WI38 (cell line): Measurements from ENCODE around the gene ZNF638.

ENCODE experiments used
- H3K4me3 ChIP-seq: 2 replicates; pipeline ENCODE4 v1.5.1; 2011; ENCODE audit warnings: low read depth, mild to moderate bottlenecking, control low read depth, low read length
- TF ChIP-seq, protein P1 (sequence below): IDR thresholded peaks from 2 replicates; pipeline ENCODE4 v1.5.1; 2012; ENCODE audit warnings: low read depth, mild to moderate bottlenecking, control low read depth, low read length

ZNF638 gene, protein sequence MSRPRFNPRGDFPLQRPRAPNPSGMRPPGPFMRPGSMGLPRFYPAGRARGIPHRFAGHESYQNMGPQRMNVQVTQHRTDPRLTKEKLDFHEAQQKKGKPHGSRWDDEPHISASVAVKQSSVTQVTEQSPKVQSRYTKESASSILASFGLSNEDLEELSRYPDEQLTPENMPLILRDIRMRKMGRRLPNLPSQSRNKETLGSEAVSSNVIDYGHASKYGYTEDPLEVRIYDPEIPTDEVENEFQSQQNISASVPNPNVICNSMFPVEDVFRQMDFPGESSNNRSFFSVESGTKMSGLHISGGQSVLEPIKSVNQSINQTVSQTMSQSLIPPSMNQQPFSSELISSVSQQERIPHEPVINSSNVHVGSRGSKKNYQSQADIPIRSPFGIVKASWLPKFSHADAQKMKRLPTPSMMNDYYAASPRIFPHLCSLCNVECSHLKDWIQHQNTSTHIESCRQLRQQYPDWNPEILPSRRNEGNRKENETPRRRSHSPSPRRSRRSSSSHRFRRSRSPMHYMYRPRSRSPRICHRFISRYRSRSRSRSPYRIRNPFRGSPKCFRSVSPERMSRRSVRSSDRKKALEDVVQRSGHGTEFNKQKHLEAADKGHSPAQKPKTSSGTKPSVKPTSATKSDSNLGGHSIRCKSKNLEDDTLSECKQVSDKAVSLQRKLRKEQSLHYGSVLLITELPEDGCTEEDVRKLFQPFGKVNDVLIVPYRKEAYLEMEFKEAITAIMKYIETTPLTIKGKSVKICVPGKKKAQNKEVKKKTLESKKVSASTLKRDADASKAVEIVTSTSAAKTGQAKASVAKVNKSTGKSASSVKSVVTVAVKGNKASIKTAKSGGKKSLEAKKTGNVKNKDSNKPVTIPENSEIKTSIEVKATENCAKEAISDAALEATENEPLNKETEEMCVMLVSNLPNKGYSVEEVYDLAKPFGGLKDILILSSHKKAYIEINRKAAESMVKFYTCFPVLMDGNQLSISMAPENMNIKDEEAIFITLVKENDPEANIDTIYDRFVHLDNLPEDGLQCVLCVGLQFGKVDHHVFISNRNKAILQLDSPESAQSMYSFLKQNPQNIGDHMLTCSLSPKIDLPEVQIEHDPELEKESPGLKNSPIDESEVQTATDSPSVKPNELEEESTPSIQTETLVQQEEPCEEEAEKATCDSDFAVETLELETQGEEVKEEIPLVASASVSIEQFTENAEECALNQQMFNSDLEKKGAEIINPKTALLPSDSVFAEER (N-terminal part only)

DNA sequence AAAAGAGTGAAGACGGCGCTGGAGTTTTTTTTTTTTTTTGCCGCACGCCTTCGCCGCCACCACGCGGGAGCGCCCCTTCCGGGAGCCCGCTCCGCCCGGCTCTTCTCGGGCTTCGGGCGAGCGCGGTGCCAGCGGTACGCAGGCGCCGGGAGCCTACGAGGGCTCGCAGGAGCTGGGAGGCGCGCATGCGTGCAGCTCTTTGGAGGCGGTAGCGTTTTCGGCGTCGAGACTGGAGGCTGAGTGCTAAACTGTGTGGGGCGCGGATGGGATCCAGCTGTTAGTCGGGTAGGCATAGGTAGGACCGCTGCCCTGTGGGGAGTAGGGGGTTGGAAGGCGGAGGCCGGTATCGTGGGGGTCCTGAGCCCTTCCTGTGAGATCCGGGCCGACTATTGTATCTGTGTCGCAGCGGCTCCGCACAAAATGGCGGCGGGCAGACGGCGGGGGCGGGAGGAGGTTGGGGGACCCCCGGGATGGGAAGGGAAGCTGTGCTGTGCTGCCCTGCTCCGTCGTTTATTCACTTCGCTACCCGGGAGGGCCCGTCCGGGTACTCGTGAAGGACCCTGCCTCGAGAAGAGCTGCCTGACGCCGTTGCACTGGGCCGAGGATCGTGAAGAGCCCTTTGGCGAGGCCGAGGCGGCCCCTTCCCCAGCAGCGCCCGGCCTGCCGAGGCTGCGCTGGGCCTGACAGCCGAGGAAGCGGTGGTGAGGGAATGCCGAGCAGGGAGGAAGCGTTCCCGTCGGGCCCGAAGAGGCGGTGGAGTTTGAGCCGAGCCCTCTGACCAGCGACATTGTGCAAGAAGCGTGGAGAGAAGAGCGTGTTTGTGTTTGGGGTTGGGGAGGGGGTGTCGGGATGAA, at the start of gene ZNF638:
Gene ZNF638, plus strand, starts transcription at position 202 of the 854 bp plus-strand sequence. CDS start 17,173 bp downstream, outside the sequence.
- TF ChIP-seq, protein P1, sequence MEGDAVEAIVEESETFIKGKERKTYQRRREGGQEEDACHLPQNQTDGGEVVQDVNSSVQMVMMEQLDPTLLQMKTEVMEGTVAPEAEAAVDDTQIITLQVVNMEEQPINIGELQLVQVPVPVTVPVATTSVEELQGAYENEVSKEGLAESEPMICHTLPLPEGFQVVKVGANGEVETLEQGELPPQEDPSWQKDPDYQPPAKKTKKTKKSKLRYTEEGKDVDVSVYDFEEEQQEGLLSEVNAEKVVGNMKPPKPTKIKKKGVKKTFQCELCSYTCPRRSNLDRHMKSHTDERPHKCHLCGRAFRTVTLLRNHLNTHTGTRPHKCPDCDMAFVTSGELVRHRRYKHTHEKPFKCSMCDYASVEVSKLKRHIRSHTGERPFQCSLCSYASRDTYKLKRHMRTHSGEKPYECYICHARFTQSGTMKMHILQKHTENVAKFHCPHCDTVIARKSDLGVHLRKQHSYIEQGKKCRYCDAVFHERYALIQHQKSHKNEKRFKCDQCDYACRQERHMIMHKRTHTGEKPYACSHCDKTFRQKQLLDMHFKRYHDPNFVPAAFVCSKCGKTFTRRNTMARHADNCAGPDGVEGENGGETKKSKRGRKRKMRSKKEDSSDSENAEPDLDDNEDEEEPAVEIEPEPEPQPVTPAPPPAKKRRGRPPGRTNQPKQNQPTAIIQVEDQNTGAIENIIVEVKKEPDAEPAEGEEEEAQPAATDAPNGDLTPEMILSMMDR, result peak; percentile 35
- peak within 1 kb of the TSS; percentile 97 for H3K4me3 ChIP-seq

DNA sequence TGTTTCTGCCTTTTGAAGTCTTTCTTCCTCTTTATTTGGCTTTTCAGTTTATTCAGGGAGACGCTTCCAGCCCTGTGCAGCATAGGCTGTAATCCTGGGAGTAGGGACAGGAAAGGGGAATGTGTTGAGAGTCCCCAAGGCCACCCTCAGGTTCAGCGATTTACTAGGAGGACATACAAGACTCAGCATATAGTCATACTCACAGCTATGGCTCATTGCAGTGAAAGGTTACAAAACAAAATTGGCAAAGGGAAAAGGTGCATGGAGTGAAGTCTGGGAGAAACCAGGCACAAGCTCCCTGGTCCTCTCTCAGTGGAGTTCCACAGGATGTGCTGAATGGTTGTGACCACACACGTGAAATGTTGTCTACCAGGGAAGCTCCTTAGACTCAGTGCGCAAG, 49.6 kb upstream of the ZNF638 start:
- H3K4me3 ChIP-seq, result no peak overlapping the region
- TF ChIP-seq, protein P1, result no peak

DNA sequence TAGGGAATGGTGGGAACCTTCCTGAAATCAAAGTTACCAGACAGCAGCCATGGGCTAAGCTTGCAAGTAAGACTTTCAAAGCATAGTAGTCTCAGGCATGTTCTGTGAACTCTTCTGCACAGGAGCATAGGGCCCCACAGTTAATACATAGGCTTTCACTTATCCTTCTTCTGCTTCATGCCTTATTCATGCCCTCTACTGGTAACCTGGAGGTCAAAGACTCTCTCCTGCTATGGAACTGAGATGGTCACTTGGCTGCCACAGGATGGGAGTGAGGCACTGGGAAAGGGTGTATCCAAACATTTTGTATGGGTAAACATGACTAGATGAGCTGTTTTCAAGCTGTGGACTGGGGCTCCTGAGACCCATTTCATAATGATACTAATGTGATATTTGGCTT, 49.1 kb upstream of the ZNF638 start:
- H3K4me3 ChIP-seq, result no peak overlapping the region
- TF ChIP-seq, protein P1, result no peak

DNA sequence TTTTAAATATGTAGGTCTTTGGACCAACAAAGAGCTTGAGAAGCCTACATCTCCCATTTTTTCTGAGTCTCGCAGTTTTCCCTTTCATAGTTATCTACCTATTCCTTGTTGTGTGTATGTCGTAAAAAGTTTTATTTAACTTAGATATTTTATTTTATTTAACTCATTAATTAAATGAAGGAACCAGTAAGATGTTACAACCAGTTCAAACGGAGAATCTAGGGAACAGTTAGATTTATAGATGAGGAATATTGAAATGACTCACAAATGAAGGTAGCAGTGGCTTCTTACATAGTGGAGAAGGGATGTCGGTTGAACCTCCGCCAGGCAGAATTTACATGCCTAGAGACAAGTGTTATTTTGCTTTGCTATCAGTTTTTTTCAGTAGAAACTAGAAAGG, 48.5 kb upstream of the ZNF638 start:
- TF ChIP-seq, protein P1, result no peak
- H3K4me3 ChIP-seq, result no peak overlapping the region

DNA sequence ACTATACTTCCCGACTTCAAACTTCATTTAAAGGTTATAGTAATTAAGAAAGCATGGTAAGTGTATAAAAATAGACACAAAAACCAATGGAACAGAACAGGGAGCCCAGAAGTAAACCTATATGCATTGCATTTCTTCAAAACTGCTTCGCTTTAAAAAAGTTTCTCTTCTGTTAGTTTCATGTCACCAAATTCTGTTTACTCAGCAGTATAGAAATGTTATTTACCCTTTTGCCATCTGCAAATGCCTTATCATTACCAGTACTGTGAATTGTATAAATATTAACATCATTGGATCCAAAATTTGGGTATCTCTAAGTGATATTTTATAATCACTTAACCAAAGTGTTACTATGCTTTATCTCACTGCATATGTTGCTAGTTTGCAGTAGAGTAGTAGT, 45.9 kb upstream of the ZNF638 start:
- TF ChIP-seq, protein P1, result no peak
- H3K4me3 ChIP-seq, result no peak overlapping the region

DNA sequence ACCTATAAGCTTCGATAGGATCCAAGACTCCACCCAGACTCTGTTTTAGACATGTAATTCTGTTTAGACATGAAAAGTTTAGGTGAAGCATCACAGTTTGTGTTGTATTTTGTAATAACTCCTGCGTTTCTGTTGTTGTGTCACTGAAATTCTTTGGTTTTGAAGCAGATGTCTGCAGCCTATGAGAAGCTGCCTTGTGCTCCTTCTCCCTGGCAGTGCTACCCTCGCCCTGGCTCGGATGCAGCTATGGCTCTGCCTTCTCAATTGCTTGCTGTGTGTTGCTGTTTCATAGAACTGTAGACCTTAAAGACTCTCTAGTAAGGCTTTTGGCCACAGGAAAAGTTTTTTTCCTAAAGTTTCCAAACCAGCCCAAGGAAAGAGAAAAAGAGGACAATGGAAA, 40.2 kb upstream of the ZNF638 start:
- TF ChIP-seq, protein P1, result no peak
- no peak overlapping the region for H3K4me3 ChIP-seq
